Occipital lobe (tissue), 2 donors: Measurements from ENCODE around the gene KRTAP5-3. TPM values are rescaled to one million over a fixed set of nuclear protein-coding genes. Genes with fewer than 3 reads are reported as not detected.
"Not testable (repeated sequence)": the region's sequence is repeated elsewhere in the genome, so short reads cannot be mapped to it uniquely, and the experiment has no call there.

Source experiments
- DNase-seq: peaks from one replicate; lab custom pipeline; 2025; lab: John Stamatoyannopoulos, UW
- total RNA-seq: library from RNA; depleted of rRNA; stranded (reverse); fragments of >200 nt; gene quantifications from one replicate; pipeline ENCODE4 v1.2.3, GENCODE V29; 2014

The KRTAP5-3 gene
- total RNA-seq, 1 donor from 2014 or later = not detected

- not testable (repeated sequence) for DNase-seq
These were observed 25.4 kb downstream of the KRTAP5-3 start for GRCh38 chr11:1582909-1583308.

- no peak for DNase-seq
These were observed 26.3 kb downstream of the KRTAP5-3 start for GRCh38 chr11:1581976-1582375.

- no peak for DNase-seq
These were observed 31.4 kb downstream of the KRTAP5-3 start for GRCh38 chr11:1576825-1577224.

DNA sequence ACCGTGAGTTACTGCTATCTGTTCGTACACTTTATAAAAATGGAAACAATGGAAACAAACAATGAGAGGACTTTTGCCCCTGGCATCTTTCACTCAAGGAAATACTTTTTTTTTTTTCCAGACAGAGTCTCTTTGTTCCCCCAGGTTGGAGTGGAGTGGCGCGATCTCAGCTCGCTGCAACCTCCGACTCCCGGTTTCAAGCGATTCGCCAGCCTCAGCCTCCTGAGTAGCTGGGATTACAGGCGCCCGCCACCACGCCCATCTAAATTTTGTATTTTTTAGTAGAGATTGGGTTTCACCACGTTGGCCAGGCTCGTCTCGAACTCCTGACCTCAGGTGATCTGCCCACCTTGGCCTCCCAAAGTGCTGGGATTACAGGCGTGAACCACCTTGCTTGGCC is 32.5 kb downstream of the KRTAP5-3 start:
- not testable (repeated sequence) for DNase-seq

GRCh38 chr11:1574933-1575242 is 33.4 kb downstream of the KRTAP5-3 start:
- DNase-seq = no peak

- no peak for DNase-seq
These were observed 33.9 kb downstream of the KRTAP5-3 start for GRCh38 chr11:1574238-1574932.

DNA sequence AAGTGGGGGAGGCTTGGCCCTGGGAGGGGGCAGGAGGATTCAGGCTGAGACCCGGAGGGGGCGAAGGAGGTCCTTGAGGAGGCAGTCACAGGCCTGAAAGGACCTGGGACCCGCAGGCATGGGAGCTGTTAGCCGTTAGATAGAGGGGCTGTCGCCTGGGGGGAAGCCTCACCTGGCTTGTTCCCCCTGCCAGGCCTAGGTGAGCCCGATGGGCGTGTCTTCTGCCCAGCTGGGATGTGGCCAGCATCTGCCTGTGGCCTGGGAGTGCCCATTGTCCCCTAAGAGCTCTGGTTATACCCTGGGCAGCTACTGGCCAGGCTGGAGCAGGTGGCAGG is 34.4 kb downstream of the KRTAP5-3 start:
- DNase-seq = no peak

DNA sequence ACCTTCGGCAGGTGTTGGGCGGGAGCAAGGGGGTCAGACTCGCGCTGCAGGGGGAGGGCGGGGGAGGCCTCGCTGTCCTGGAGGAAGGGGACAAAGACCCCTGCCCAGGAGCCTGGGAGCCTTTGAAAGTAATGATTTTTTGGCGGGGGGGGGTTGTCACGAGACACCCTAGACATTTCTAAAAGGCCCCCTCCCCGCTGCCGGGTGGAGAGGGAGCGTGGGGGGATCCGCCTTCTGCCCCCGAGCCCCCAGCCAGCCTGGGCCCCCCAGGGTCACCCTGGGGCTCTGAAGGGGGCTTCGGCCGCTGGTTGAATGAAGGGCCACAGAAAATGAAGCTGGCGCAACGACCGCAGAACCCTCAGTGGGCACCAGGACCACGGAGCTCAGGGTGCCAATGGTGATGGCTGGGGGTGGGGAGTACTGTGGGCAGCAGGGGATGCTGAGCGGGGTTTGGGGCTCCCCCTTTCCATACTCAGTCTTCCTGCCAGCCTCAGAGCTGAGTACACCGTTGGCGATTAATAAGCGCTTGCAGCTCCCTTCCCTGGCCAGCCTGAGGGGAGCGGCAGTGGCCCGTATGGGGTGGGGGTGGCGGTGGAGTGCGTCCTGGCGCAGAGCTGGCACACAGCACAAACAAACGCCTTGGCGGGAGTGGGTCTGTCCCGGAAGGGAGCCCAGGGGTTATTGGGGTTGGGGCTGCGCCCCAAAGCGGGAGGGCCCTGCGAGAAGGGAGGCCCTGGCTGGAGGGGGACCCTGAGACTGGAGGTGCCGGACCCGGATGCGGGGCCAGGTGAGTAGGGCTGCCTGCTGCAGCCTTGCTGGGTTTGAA is 35.0 kb downstream of the KRTAP5-3 start:
- no peak for DNase-seq

- peak; percentile 88 for DNase-seq
These were observed 35.8 kb downstream of the KRTAP5-3 start, which contains the start of gene DUSP8 for GRCh38 chr11:1572197-1573076. Gene DUSP8, minus strand, starts transcription at chr11:1572271. Its CDS starts 6,445 bp downstream, at chr11:1565826.

GRCh38 chr11:1571760-1572196 is 36.5 kb downstream of the KRTAP5-3 start:
- no peak for DNase-seq

DNA sequence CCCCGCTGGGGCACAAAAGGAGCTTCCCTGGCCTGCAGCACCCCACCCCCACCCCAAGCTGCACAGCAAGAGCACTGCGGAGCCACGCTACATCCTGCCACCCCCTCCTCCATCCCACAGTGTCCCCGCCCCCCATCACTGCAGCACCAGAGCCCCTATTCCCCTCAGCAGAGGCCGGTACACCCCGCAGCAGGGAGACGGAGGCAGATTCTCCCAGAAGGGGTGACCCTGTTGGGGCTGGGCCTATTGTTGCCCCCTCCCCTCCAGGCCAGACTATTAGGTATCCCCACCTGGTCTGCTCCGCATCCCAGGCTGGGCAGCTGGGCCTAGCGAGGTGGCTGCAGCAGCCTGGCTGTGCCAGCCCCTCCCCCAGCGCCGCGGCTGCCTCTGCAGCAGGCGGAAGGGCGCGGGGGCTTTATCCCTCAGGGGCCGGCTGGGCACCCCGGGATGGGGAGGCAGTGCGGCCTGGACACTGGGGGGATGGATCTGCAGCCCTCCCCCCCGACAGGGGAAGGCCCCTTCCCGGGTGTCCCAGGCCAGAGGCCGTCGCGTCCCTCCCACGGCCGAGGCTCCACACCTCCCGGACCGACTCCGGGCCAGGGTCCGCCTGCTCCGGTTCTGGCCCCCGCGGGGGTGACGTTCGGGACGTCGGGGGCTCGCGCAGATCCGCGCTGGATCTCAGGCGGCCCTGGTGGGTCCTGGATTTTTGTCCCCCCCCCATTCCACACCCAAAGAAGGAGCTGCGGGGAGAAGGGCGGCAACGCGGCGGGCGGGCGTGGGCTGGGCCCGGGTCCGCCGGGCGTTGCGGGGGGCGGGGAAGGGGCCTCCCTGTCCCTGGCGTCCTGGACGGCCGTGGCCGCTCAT is 37.1 kb downstream of the KRTAP5-3 start:
- no peak for DNase-seq

DNA sequence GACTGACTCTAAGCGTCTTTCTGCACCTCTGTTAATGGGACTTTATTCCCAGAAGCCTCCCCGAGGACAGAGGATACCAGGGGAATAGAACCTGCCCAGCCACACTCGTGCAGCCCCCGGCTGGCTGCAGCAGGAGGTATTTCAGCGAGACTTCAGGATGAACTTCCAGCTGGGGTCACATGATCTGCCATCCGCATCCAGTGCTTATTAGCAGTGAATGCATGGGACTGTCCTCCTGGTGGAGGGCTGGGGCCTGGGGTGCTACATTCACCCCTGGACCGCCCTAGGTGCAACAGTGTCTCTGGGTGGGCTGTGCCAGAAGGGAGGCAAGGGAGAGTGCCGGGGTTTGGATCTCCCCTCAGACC is 37.8 kb downstream of the KRTAP5-3 start:
- DNase-seq = no peak

GRCh38 chr11:1570001-1570453 is 38.2 kb downstream of the KRTAP5-3 start:
- DNase-seq = no peak

DNA sequence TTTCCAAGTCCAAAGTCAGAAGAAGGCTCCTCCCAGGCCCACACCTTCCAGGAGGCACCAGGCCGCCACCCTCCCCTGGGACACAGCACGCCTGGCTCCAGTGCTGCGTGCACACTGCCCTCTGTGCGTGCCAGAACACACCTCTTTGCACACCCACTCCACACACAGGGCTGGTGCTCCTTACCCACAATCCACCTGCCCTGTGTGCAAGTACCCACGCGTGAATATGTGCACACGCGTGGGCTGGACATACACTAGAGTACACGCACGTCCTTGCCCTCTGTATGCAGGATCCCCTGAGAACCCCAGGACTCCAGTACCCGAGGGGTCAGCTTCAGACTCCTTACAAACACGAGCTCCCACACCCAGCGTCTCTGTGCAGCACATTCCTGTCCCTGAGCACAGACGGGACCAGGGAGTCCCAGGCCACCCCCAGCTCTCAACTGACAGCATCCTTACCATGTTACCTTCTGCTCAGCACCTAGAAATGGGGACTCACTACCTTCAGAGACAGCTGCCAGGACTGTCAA is 38.9 kb downstream of the KRTAP5-3 start:
- DNase-seq = no peak

- DNase-seq = peak; percentile 53
These were observed 39.8 kb downstream of the KRTAP5-3 start for GRCh38 chr11:1568441-1568911.

DNA sequence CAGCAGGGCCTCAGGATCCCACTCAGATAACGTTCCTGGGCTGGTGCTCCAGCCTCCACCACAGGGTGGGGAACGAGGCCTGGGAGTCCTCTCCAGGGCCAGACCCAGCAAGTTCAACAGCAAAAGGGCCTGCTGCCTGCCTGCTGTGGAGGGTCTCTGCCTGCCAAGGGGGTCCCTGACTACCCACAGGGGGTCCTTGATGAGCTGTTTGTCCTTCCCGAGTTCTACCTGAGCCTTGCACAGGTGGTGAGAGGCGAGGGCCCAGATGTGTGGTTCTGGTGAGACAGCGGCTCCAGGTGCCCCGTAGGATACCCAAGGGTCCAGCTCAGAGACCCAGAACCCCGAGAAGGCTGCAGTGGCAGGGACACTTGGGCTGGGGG is 40.6 kb downstream of the KRTAP5-3 start:
- no peak for DNase-seq

DNA sequence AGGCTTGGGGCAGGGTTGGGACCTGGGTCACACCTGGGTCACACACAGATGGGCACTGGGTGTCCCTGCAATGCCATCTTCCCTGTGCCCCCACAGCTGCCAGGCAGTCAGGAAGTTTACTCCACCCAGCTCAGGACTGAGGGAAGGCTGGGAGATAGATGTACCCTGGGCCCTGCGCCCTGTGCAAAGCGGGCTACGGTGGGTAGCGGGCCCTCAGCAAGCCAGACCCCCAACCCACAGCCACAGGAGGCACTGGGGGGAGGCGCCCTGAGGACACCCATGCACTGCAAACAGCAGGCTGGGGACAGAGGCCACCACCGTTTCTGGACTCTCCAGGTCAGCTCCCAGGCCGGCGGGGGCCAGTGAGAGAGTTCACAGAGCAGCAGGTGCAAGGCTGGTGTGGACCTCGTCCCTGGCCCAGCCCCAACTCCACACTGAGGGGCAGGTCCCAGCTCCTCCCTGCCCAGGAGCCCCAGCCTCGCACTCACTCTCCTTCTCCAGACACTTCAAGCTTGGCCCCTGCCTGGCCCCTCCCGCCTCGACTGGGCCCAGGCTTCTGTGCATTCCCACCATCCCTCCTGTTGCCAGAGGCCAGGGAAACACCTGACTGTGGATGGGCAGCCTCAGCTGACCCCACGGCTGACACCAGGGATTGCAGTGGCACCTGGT is 41.1 kb downstream of the KRTAP5-3 start:
- no peak for DNase-seq

DNA sequence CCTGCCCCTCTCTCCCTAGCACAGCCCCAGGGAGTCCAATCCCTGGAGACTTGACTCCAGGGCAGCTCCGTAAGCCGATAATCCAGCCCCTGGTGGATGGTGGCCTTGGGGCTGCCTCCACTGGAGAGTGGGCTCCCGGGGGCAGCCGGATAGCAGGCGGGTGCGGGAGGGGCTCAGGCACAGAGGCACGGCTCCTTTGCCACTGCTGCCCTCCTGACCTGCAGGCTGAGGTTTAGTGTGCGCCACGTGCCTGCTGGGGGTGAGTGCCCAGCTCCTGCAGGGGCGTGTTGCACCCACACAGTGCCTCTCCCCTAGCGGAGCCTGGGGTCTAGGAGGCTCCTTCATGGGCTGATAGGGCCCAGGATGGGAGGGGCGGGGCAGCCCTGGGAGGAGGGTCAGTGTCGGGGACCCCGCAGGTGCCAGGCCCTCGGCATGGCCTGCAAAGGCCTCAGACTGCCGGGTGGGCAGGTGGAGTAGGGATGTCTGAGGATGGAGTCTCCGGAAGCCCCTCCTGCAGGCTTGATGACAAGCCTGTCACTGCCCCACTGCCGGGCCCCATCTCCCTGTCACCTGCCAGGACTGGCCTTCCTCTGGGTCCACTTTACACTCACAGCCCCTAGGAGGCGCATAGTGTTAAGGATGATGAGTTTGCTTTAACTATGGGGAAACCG is 41.7 kb downstream of the KRTAP5-3 start:
- no peak for DNase-seq

GRCh38 chr11:1565904-1566247 is 42.4 kb downstream of the KRTAP5-3 start:
- DNase-seq = no peak
